Neural crest cell (in vitro differentiated cells): Measurements from ENCODE around the gene AKAP11. TPM values are rescaled to one million over a fixed set of nuclear protein-coding genes. Genes with fewer than 3 reads are reported as not detected.

Experiments used
- DNase-seq: peaks from one replicate; pipeline ENCODE4 v3.0.0; 2021; ENCODE audit warnings: low read depth, mixed read lengths, low spot score
- H3K27ac Mint-ChIP-seq: one replicate; pipeline ENCODE4 v1.8.0; 2021; ENCODE audit warnings: mild to moderate bottlenecking, mixed read lengths; ENCODE audit not compliant: unreplicated experiment
- H3K27me3 Mint-ChIP-seq: 2 replicates; pipeline ENCODE4 v1.8.0; 2021; ENCODE audit warnings: low read depth, mild to moderate bottlenecking, mixed read lengths
- H3K36me3 Mint-ChIP-seq: 2 replicates; pipeline ENCODE4 v1.8.0; 2021; ENCODE audit warnings: low read depth, mild to moderate bottlenecking, mixed read lengths
- H3K4me1 Mint-ChIP-seq: 2 replicates; pipeline ENCODE4 v1.8.0; 2021; ENCODE audit warnings: mixed read lengths
- H3K4me3 Mint-ChIP-seq: one replicate; pipeline ENCODE4 v1.8.0; 2021; ENCODE audit warnings: mild to moderate bottlenecking, mixed read lengths
- H3K9me3 Mint-ChIP-seq: 2 replicates; pipeline ENCODE4 v1.8.0; 2021; ENCODE audit warnings: mixed read lengths
- total RNA-seq: library from RNA; stranded (reverse); gene quantifications from 2 replicates; pipeline ENCODE4 v1.2.1, GENCODE V29; 2021
- TF ChIP-seq, protein P1 (sequence below): fragments of 200-600 bp; sonication (generic); conservative IDR thresholded peaks from 2 replicates; pipeline ENCODE4 v1.5.0; 2021; ENCODE audit warnings: antibody characterized with exemption, mild to moderate bottlenecking

AKAP11 gene
- total RNA-seq, 1 donor from 2014 or later: 27.4 TPM

DNA sequence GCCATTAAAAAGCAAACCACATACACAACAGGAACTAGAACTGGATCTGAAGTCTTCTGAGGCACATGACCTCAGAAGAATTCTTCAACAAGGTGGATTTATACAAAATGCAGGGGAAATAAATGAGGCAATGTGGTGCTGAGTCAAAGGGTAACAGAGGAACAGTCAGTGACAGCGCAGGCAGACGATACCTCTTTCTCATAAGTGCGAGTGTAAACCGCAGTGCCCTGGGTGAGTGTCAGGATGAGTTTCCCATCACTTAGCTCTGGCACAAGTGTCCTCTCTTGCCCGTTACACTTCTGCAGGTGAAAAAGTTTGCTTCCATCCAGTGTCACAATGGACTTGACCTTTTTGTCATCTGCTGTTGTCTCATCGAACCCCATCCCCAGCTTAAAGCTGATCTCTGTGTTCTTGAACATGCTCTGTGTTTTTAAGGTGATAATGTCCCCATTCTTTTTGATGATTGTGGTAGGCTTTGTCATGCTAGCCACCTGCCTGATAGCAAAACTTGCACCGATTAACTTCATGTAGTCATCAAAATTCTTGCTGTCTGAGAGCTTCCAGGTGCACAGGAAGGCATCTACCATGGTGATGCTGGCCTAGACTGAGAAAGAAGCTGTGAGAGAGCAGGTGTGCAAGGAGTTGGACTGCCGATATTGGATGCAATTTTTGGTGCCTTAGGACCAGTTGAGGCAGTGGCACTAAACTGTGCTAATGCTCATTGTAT, 97.3 kb downstream of the AKAP11 start:
- Mint-ChIP-seq H3K4me1 (no peaks in the 10 kb centered on the region), H3K27me3 (peaks cover 2% of the 10 kb centered on the region), H3K9me3 (no peaks in the 10 kb centered on the region), H3K27ac (no peak overlapping the region), H3K4me3 (no peak overlapping the region), H3K36me3 (no peaks in the 10 kb centered on the region)
- TF ChIP-seq, protein P1, sequence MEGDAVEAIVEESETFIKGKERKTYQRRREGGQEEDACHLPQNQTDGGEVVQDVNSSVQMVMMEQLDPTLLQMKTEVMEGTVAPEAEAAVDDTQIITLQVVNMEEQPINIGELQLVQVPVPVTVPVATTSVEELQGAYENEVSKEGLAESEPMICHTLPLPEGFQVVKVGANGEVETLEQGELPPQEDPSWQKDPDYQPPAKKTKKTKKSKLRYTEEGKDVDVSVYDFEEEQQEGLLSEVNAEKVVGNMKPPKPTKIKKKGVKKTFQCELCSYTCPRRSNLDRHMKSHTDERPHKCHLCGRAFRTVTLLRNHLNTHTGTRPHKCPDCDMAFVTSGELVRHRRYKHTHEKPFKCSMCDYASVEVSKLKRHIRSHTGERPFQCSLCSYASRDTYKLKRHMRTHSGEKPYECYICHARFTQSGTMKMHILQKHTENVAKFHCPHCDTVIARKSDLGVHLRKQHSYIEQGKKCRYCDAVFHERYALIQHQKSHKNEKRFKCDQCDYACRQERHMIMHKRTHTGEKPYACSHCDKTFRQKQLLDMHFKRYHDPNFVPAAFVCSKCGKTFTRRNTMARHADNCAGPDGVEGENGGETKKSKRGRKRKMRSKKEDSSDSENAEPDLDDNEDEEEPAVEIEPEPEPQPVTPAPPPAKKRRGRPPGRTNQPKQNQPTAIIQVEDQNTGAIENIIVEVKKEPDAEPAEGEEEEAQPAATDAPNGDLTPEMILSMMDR: no peak
- DNase-seq: no peak

DNA sequence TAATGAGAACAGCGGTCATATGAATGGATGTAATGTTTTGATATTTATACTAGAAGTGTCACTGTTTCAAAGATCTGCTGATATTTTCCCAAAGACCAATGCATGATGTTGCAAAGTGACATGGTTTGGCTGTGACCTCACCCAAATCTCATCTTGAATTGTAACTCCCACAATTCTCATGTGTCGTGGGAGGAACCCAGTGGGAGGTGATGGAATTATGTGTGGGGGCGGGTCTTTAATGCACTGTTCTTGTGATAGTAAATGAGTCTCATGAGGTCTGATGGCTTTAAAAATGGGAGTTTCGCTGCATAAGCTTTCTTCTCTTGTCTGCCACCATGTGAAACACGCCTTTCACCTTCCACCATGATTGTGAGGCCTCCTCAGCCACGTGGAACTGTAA, 98.3 kb downstream of the AKAP11 start:
- Mint-ChIP-seq H3K9me3 (no peaks in the 10 kb centered on the region), H3K4me3 (no peak overlapping the region), H3K27me3 (no peaks in the 10 kb centered on the region), H3K36me3 (no peaks in the 10 kb centered on the region), H3K4me1 (no peaks in the 10 kb centered on the region), H3K27ac (no peak overlapping the region)
- TF ChIP-seq, protein P1: no peak
- no peak for DNase-seq

Other genes starting within 250 kb of the AKAP11 start
- 10.0 and 12.4 TPM in 2 replicates for gene DGKH, start 223.5 kb upstream of the AKAP11 start, total RNA-seq